Spleen (tissue), 11 donors: ENCODE measurements around the gene PARN. TPM values are rescaled to one million over a fixed set of nuclear protein-coding genes. Genes with fewer than 3 reads are reported as not detected.

ENCODE experiments used
- DNase-seq: peaks from one replicate; pipeline ENCODE4 v3.0.0-alpha.2; 2020
- H3K27ac ChIP-seq, 8 donors: fragments of 200-600 bp; sonication (generic) in 7 of 8; 1 replicate in 4 of 8; 2 replicates in 4 of 8; pipeline versions ENCODE4 v1.5.0 to v1.8.0; 2016 to 2021; ENCODE audit warnings: inconsistent platforms in 4 of 8, mild to moderate bottlenecking in 4 of 8, moderate library complexity in 1 of 8
- H3K27me3 ChIP-seq, 7 donors: fragments of 200-600 bp; sonication (generic) in 6 of 7; replicated peaks in 1 of 7; 1 replicate in 4 of 7; 2 replicates in 3 of 7; pipeline versions ENCODE4 v1.5.0 to v1.8.0; 2016 to 2021; ENCODE audit warnings: inconsistent platforms in 3 of 7, mild to moderate bottlenecking in 1 of 7
- H3K36me3 ChIP-seq, 6 donors: fragments of 200-600 bp; sonication (generic) in 5 of 6; 1 replicate in 4 of 6; 2 replicates in 2 of 6; pipeline versions ENCODE4 v1.5.0 to v1.8.0; 2016 to 2021; ENCODE audit warnings: inconsistent platforms in 2 of 6
- H3K4me1 ChIP-seq, 6 donors: fragments of 200-600 bp; sonication (generic) in 5 of 6; 1 replicate in 3 of 6; 2 replicates in 3 of 6; pipeline versions ENCODE4 v1.5.0 to v1.8.0; 2016 to 2021; ENCODE audit warnings: inconsistent platforms in 3 of 6
- H3K4me3 ChIP-seq, 8 donors: fragments of 200-600 bp; sonication (generic) in 7 of 8; 1 replicate in 4 of 8; 2 replicates in 4 of 8; pipeline versions ENCODE4 v1.5.0 to v1.8.0; 2016 to 2021; ENCODE audit warnings: inconsistent platforms in 4 of 8, mild to moderate bottlenecking in 4 of 8, moderate library complexity in 2 of 8
- H3K9me3 ChIP-seq, 8 donors: fragments of 200-600 bp; sonication (generic) in 7 of 8; 1 replicate in 4 of 8; 2 replicates in 4 of 8; pipeline versions ENCODE4 v1.5.0 to v1.8.0; 2016 to 2021; ENCODE audit warnings: inconsistent platforms in 4 of 8
- POLR2A ChIP-seq, 3 donors: fragments of 450-650 bp; IDR thresholded peaks; one replicate each; pipeline ENCODE4 v1.5.1; 2017; ENCODE audit warnings: antibody characterized with exemption in 3 of 3, mild to moderate bottlenecking in 1 of 3
- POLR2AphosphoS5 ChIP-seq, 3 donors: sonication (generic); formaldehyde crosslinking; IDR thresholded peaks; one replicate each; pipeline ENCODE4 v1.5.1; 2017; ENCODE audit warnings: antibody characterized with exemption in 3 of 3
- WGBS, 5 donors: extraction: QIAGEN DNeasy Blood & Tissue Kit in 3 of 5; methylation state at CpG; one replicate each; pipeline versions ENCODE4 v1.1.5 to v1.1.7; 2013 to 2018; 5-methylcytosine and 5-hydroxymethylcytosine counted together
- intact Hi-C: fragments of 100-400 bp; cut with DNase I; formaldehyde crosslinking; loops from one replicate; pipeline ENCODE4 v1.15.0; 2023; ENCODE audit warnings: low total_unique reads
- polyA plus RNA-seq, 3 donors: library from polyadenylated mRNA; stranded (reverse); fragments of 200-250 nt; gene quantifications; one replicate each; pipeline ENCODE4 v1.2.1, GENCODE V29; 2013
- total RNA-seq, 7 donors: library from RNA; depleted of rRNA in 3 of 7; stranded (reverse); fragments of >200 nt in 3 of 7; fragmentation: NEBNext Ultra II Directional in 4 of 7; extraction: Animal tissue kit (Norgen Biotek cat#: 25700) in 4 of 7; gene quantifications; one replicate each; pipeline versions ENCODE4 v1.1.0 to v1.2.1, GENCODE V29; 2016 to 2021
- TF ChIP-seq, protein P1 (sequence below), 11 experiments: fragments of 200-600 bp in 7 of 11; fragments of 450-650 bp in 4 of 11; sonication (generic) in 4 of 11; IDR thresholded peaks in 8 of 11; conservative IDR thresholded peaks in 3 of 11; 1 replicate in 7 of 11; 2 replicates in 4 of 11; pipeline versions ENCODE4 v1.4.0 to v1.8.0; 2016 to 2021; ENCODE audit warnings: antibody characterized with exemption in 11 of 11, inconsistent platforms in 4 of 11, mild to moderate bottlenecking in 1 of 11
- donor health status: healthy with polysubstance abuse.
- donor health status: DM: no; HTN: no; CAD: no; lungs with moderate emphysema.
- donor health status: DM: no; HTN: no; CAD: no.
- donor health status: Bipolar disorder and iron deficiency.
- donor health status: healthy.
- donor health status: DM: no; HTN: no; CAD: no.
- donor health status: DM: yes; HTN: yes; CAD: no.

The PARN gene
- total and polyA plus RNA-seq, 10 donors, result 10.3 to 49.0 (median 35.6) TPM

DNA sequence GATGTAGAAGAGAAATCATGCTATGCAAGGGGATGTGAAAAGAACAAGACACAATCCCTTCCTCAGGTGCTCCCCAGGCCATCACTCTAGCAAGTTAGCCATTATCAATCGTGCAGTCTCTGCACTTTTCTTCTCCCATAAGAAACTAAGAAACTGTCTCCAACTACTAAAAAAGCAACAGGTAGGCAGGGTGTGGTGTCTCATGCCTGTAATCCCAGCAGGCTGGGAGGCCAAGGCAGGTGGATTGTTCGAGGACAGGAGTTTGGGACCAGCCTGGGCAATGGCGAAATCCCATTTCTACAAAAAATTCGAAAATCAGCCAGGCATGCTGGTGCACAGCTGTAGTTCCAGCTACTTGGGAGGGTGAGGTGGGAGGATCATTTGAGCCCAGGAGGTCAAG, 13.8 kb downstream of the PARN start:
- H3K9me3 ChIP-seq, result no peaks in the 10 kb centered on the region
- no peaks in the 10 kb centered on the region for H3K27me3 ChIP-seq
- intact Hi-C loops, result no loop called here
- no peaks in the 10 kb centered on the region for H3K4me1 ChIP-seq
- WGBS, 5 donors, result 71 to 99% (median 94%) methylated on average over 4 of the region's 4 CpGs
- H3K27ac ChIP-seq, result no peak overlapping the region
- DNase-seq, result no peak
- TF ChIP-seq, protein P1, sequence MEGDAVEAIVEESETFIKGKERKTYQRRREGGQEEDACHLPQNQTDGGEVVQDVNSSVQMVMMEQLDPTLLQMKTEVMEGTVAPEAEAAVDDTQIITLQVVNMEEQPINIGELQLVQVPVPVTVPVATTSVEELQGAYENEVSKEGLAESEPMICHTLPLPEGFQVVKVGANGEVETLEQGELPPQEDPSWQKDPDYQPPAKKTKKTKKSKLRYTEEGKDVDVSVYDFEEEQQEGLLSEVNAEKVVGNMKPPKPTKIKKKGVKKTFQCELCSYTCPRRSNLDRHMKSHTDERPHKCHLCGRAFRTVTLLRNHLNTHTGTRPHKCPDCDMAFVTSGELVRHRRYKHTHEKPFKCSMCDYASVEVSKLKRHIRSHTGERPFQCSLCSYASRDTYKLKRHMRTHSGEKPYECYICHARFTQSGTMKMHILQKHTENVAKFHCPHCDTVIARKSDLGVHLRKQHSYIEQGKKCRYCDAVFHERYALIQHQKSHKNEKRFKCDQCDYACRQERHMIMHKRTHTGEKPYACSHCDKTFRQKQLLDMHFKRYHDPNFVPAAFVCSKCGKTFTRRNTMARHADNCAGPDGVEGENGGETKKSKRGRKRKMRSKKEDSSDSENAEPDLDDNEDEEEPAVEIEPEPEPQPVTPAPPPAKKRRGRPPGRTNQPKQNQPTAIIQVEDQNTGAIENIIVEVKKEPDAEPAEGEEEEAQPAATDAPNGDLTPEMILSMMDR (IDR thresholded peaks at IDR 0.05 in 8 of 11, conservative IDR thresholded peaks at IDR 0.05 in 3 of 11), result no peak
- TF ChIP-seq POLR2AphosphoS5 (IDR thresholded peaks at IDR 0.05), result no peak
- no peak for TF ChIP-seq POLR2A (IDR thresholded peaks at IDR 0.05)
- peaks cover 3 to 100% (median 69%) of the 10 kb centered on the region in 6 donors for H3K36me3 ChIP-seq
- H3K4me3 ChIP-seq, result no peak overlapping the region

DNA sequence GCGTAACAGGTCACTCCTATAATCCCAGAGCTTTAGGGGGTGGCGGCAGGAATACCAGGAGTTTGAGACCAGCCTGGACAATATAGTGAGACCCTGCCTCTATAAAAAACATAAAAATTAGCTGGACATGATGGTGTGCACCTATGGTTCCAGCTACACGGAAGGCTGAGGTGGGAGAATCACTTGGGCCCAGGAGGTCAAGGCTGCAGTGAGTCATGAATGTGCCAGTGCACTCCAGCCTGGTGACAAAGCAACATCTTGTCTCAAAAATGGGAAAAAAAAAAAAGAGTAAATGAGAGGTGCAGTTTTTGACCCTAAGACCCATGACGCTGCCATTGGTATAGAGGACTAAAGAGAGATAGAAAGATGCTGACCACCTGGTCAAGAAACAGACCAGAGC, 16.1 kb downstream of the PARN start:
- peaks cover 3 to 100% (median 78%) of the 10 kb centered on the region in 6 donors for H3K36me3 ChIP-seq
- no peak overlapping the region for H3K27ac ChIP-seq
- WGBS, 5 donors, result 94 to 96% (median 96%) methylated on average over 4 of the region's 4 CpGs
- no peaks in the 10 kb centered on the region for H3K27me3 ChIP-seq
- no peak overlapping the region for H3K4me3 ChIP-seq
- TF ChIP-seq POLR2AphosphoS5 (IDR thresholded peaks at IDR 0.05) (no peak), POLR2A (IDR thresholded peaks at IDR 0.05) (no peak)
- TF ChIP-seq, protein P1 (IDR thresholded peaks at IDR 0.05 in 8 of 11, conservative IDR thresholded peaks at IDR 0.05 in 3 of 11), result no peak
- peaks cover 0 to 5% (median 1%) of the 10 kb centered on the region in 6 donors for H3K4me1 ChIP-seq
- DNase-seq, result no peak
- H3K9me3 ChIP-seq, result no peaks in the 10 kb centered on the region
- intact Hi-C loops, result no loop called here

DNA sequence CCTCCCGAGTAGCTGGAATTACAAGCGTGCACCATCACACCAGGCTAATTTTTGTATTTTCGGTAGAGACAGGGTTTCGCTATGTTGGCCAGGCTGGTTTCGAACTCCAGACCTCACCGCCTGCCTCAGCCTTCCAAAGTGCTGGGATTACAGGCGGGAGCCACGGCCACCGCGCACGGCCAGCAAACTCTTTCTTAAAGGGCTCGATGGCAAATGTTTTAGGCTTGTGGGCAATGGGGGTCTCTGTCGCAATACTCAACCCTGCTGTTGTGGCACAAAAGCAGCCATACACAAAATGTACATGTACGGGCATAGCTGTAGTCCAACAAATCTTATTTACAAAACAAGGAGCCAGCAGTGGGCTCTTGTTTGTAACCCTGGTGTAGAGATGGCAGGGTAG, 18.4 kb downstream of the PARN start:
- Histone ChIP-seq H3K9me3 (no peaks in the 10 kb centered on the region), H3K4me3 (no peak overlapping the region), H3K27ac (no peak overlapping the region), H3K27me3 (no peaks in the 10 kb centered on the region), H3K36me3 (peaks cover 3 to 100% (median 84%) of the 10 kb centered on the region in 6 donors), H3K4me1 (peaks cover 0 to 26% (median 13%) of the 10 kb centered on the region in 6 donors)
- TF ChIP-seq, protein P1 (IDR thresholded peaks at IDR 0.05 in 8 of 11, conservative IDR thresholded peaks at IDR 0.05 in 3 of 11), result no peak
- TF ChIP-seq POLR2A (IDR thresholded peaks at IDR 0.05) (no peak), POLR2AphosphoS5 (IDR thresholded peaks at IDR 0.05) (no peak)
- WGBS, 5 donors, result 95 to 99% (median 98%) methylated on average over 14 of the region's 14 CpGs
- no peak for DNase-seq
- intact Hi-C loops, result no loop called here

DNA sequence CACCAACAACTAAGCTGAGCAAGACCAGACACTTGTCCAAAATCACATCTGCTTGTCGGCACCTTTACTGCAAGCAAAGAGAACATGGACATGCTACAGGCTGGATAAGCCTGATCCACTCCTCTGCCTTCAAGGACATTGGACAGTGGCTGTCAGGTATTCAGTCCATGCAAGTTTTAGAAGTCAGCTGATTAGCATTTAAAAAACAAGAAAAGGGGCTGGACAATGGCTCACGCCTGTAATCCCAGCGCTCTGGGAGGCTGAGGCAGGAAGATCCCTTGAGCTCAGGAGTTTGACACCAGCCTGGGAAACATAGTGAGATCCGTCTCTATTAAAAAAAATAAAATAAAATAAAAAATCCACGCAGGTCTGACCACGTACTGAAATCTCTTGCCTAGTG, 20.3 kb downstream of the PARN start:
- Histone ChIP-seq H3K4me3 (no peak overlapping the region), H3K27me3 (no peaks in the 10 kb centered on the region), H3K4me1 (peaks cover 0 to 33% (median 13%) of the 10 kb centered on the region in 6 donors), H3K36me3 (peaks cover 3 to 100% (median 82%) of the 10 kb centered on the region in 6 donors), H3K9me3 (no peaks in the 10 kb centered on the region), H3K27ac (no peak overlapping the region)
- intact Hi-C loops, result no loop called here
- no peak for TF ChIP-seq POLR2A (IDR thresholded peaks at IDR 0.05)
- TF ChIP-seq POLR2AphosphoS5 (IDR thresholded peaks at IDR 0.05), result no peak
- TF ChIP-seq, protein P1 (IDR thresholded peaks at IDR 0.05 in 8 of 11, conservative IDR thresholded peaks at IDR 0.05 in 3 of 11), result no peak
- WGBS, 5 donors, result 93 to 97% (median 97%) methylated on average over 6 of the region's 6 CpGs
- DNase-seq, result no peak
